Astrocyte of the spinal cord (primary cell): ENCODE data around the gene OPA1.
A peak's percentile ranks its signal among the peaks of the same experiment; 100 is the strongest.

ENCODE experiments used
- DNase-seq: peaks from one replicate; pipeline ENCODE4 v3.0.0; 2011; ENCODE audit warnings: low read depth, low spot score
- H3K4me3 ChIP-seq: 2 replicates; pipeline ENCODE4 v1.5.1; 2011; ENCODE audit warnings: low read depth, mild to moderate bottlenecking, low read length, moderate library complexity
- CTCF ChIP-seq: IDR thresholded peaks from 2 replicates; pipeline ENCODE4 v1.5.1; 2012; ENCODE audit warnings: low read depth, mild to moderate bottlenecking, low read length, inconsistent platforms
- in situ Hi-C: cut with HindIII; loops from 2 replicates; pipeline ENCODE4 v1.10.0; 2017; ENCODE audit warnings: low sequenced_read_pairs

The OPA1 gene

GRCh38 chr3:193564012-193564411 is 29.0 kb upstream of the OPA1 start:
- no peak for DNase-seq
- in situ Hi-C loops: no loop called here
- no peak overlapping the region for H3K4me3 ChIP-seq
- TF ChIP-seq CTCF: no peak

- no peak overlapping the region for H3K4me3 ChIP-seq
- no peak for TF ChIP-seq CTCF
- no peak for DNase-seq
- in situ Hi-C loops: no loop called here
These were observed 23.9 kb upstream of the OPA1 start for GRCh38 chr3:193569119-193569518.

- in situ Hi-C loops: no loop called here
- peak; percentile 81 for TF ChIP-seq CTCF
- DNase-seq: peak; percentile 66
- H3K4me3 ChIP-seq: no peak overlapping the region
These were observed 20.5 kb upstream of the OPA1 start for GRCh38 chr3:193572426-193572908.

GRCh38 chr3:193573403-193574191 is 19.4 kb upstream of the OPA1 start:
- H3K4me3 ChIP-seq: no peak overlapping the region
- in situ Hi-C loops: no loop called here
- no peak for TF ChIP-seq CTCF
- DNase-seq: no peak

- no peak for DNase-seq
- TF ChIP-seq CTCF: no peak
- in situ Hi-C loops: no loop called here
- H3K4me3 ChIP-seq: no peak overlapping the region
These were observed 18.4 kb upstream of the OPA1 start for GRCh38 chr3:193574488-193575070.

- in situ Hi-C loops: no loop called here
- TF ChIP-seq CTCF: no peak
- no peak overlapping the region for H3K4me3 ChIP-seq
- DNase-seq: no peak
These were observed 7.5 kb upstream of the OPA1 start for GRCh38 chr3:193585530-193585929.
